Sciatic nerve (tissue), 2 donors: ENCODE results near the gene LAMTOR4. TPM values are rescaled to one million over a fixed set of nuclear protein-coding genes. Genes with fewer than 3 reads are reported as not detected.
A peak's percentile ranks its signal among the peaks of the same experiment; 100 is the strongest.
"Not testable (repeated sequence)": the region's sequence is repeated elsewhere in the genome, so short reads cannot be mapped to it uniquely, and the experiment has no call there.

Source experiments
- ATAC-seq: fragments of 200-7000 bp; cut with Tn5 transposase; one replicate; pipeline ENCODE4 v1.9.1; 2020; ENCODE audit warnings: mild to moderate bottlenecking, moderate library complexity
- DNase-seq: peaks from one replicate; pipeline ENCODE4 v3.0.0-alpha.2; 2020; ENCODE audit warnings: low spot score
- intact Hi-C: fragments of 100-400 bp; cut with DNase I; formaldehyde crosslinking; loops from one replicate; pipeline ENCODE4 v1.14.2; 2022
- microRNA-seq: library from miRNA; unstranded; fragments of <30 nt; microRNA quantifications from one replicate; pipeline ENCODE4 v1.2.0, GENCODE V29; 2020
- total RNA-seq: library from RNA; stranded (reverse); fragmentation: NEBNext Ultra II Directional; extraction: Animal tissue kit (Norgen Biotek cat#: 25700); gene quantifications from one replicate; pipeline ENCODE4 v1.2.1, GENCODE V29; 2021
- donor health status: DM: no; HTN: no; CAD: no.
- donor health status: DM: no; HTN: no; CAD: no.

The LAMTOR4 gene
- total RNA-seq, 1 donor from 2014 or later, result 114 TPM

DNA sequence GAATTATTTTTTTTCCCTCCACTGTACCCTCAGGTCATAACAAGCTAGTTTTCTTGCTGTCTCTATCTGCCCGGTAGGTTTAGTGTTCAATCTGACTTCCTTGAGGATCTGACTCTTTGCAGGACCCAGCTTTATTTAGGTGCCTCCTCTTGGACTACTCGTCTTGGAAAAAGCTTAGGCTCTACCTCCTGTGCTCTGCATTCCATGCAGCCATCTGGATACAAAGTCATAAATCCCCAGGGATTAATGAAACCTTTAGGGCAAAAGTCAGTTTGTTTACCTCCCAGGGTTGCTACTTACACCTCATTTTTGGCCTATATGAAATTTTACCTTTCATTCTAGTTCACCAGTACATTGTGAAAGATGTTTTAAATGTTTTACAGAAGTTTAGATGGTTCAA is 37.0 kb downstream of the LAMTOR4 start:
- intact Hi-C loops, result no loop called here
- no peak for DNase-seq
- ATAC-seq, result no peak

DNA sequence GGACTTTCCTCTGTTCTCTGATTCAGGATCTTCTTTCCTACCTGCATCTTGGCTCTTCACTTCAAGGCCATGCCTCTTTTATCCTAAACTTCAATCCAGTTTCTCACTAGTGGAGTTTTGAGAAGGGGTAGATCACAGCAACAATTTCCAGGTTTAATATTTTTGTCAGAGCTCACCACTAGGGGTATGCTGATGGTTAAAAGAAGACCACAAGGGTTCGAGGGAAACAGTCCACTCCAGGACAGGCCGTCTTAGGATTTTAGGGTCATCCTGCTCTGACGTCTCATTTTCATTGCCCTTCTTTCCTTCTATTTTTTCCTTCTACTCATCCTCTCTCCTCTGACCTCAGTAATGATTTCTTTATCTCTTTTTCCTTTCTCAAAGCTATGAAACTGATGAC is 40.3 kb downstream of the LAMTOR4 start:
- ATAC-seq (no peak), DNase-seq (no peak)
- intact Hi-C loops, result no loop called here

DNA sequence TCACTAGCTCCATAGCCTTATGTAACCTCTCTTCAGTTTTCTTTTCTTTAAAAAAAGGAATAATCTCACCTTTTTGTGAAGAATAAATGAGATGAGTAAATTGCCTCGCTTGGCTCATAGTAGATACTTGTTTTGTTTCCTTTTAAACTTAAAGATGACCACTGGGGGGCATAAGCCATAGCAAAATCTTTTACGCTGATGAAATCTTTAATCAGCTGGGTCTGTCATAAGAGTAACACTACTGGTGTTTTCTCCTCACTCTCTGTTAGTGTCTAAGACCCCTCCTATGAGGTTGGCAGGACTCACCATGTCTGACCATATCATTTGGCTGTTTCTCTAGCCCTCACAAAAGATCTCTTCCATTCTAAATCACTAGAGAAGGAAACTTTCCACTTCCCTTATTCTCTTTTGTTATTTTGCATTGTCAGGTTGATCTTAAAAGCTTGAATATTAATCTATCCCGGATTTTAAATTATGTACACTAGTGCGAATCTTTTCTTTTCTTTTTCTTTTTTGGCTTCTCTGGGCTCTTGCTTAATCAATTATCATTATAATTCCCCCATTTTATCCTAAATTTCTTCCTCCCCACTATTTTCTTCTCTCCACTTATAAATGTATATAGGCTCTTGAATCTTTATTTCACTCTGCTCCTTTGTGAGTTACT is 41.5 kb downstream of the LAMTOR4 start:
- ATAC-seq (peak; percentile 48), DNase-seq (no peak)
- intact Hi-C loops, result no loop called here

DNA sequence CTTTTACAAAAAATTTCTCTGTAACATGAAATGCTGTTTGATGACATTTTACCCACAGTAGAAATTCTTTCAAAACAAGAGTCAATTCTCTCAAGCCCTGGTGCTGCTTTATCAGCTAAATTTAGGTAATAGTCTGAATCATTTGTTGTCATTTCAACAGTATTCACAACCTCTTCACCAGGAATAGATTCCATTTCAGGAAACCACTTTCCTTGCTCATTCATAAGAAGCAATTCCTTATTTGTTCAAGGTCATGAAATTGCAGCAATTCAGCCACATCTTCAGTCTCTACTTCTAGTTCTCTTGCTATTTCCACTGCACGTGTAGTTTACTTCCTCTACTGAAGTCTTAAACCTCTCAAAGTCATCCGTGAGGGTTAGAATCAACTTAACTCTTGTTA is 43.1 kb downstream of the LAMTOR4 start:
- intact Hi-C loops, result no loop called here
- no peak for DNase-seq
- no peak for ATAC-seq

DNA sequence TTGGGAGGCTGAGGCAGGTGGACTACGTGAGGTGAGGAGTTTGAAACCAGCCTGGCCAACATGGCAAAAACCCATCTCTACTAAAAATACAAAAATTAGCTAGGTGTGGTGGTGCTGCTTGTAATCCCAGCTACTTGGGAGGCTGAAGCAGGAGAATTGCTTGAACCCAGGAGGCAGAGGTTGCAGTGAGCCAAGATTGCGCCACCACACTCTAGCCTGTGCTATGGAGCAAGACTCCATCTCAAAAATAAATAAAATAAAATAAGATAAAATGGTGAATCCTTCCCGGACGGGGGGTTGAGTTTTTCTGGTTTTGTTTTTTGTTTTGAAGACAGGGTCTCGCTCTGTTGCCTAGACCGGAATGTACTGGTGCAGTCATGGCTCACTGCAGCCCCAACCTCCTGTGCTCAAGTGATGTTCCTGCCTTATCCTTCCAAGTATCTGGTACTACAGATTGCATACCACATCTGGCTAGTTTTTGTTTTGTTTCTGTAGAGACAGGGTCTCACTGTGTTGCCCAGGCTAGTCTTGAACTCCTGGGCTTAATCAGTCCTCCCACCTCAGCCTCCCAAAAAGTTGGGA is 43.7 kb downstream of the LAMTOR4 start:
- intact Hi-C loops, ATAC-seq, DNase-seq: not testable (repeated sequence)

DNA sequence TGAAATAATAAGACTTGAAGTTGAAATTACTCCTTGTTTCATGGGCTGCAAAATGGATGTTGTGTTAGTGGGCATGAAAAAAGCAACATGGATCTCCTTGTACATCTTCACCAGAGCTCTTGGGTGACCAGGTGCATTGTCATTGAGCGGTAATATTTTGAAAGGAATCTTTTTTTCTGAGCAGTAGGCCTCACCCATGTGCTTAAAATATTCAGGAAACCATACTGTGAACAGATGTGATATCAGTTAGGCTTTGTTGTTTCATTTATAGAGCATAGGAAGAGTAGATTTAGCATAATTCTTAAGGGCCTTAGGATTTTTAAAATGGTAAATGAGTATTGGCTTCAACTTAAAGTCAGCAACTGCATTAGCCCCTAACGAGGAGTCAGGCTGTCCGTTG is 44.3 kb downstream of the LAMTOR4 start:
- DNase-seq (no peak), ATAC-seq (no peak)
- intact Hi-C loops, result no loop called here

DNA sequence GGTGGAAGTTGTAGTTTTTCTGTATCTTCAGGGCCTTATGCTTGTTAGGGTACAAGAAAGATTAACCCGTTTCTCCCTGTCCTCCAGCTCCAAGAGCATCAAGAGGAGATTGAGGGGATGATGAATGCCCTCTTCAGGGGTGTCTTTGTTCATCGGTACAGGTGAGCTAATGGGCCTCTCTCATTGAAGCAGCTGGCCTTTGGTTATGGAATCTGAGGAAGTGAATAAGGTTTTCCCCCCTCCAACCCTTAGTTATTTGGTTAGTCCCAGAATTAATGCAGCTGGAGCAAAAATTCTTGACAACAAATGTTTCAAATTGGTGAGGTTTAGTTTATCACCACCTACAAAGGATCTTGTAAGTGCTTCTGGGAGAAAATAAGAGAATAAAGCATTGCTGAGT is 46.5 kb downstream of the LAMTOR4 start:
- ATAC-seq (no peak), DNase-seq (no peak)
- intact Hi-C loops, result no loop called here

DNA sequence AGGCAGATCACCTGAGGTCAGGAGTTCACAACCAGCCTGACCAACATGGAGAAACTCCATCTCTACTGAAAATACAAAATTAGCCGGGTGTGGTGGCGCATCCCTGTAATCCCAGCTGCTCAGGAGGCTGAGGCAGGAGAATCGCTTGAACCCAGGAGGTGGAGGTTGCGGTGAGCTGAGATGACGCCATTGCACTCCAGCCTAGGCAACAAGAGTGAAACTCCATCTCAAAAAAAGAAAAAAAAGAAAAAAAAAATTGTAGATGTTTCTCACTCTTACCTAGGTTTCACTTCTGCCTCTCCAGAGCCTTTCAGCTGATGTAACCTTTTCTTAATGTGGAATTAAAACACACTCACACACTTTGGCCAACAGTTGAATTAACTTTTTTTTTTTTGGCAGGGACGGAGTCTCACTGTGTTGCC is 47.2 kb downstream of the LAMTOR4 start:
- intact Hi-C loops, ATAC-seq, DNase-seq: not testable (repeated sequence)

DNA sequence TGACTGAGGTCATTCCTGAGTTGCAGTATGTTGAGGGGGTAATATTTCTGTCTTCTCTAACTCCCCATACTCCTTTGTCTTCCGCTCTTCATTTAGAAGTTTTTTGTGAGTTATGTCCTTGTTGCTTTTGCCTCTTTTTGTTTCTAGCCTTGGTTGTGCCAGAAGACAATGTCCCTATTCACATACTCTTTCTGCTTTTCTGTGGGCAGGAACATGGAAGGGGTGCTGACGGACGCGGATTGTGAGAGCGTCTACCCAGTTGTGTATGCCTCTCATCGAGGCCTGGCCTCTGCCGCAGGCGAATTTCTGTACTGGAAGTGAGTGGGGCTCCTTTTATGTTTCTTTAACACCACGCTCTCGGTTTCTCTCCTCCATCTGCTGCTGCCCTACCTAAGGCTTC is 49.5 kb downstream of the LAMTOR4 start:
- ATAC-seq, result peak; percentile 16
- no peak for DNase-seq
- intact Hi-C loops, result no loop called here

DNA sequence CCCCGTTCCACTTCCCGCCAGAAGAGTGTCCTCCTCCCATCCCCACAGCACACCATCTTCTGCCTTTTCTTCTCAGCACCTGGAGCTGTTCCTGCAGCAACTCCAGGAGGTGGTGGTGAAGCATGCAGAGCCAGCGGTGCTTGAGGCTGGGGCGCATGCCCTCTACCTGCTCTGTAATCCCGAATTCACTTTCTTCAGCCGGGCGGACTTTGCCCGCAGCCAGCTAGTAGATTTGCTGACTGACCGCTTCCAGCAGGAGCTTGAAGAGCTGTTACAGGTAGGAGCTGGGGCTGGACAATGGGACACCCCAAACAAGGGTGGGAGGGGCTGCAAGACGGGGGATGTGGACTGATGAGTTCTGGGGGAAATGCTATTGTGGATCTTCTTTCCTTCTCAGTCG is 52.0 kb downstream of the LAMTOR4 start:
- ATAC-seq (no peak), DNase-seq (no peak)
- intact Hi-C loops, result loop anchor here (10.0 kb wide), 1 partner anchor 66 kb away; no protein-coding TSS in a partner anchor

Small RNAs within 50 kb of the gene (microRNA-seq; reads per million reads assigned to microRNA genes)
- not detected for gene MIR4658

Other genes starting within 250 kb of the LAMTOR4 start
- gene TRIM4, start 229.4 kb upstream of the LAMTOR4 start, total RNA-seq, result 32.1 TPM
- 31.7 TPM for gene GJC3, start 219.3 kb upstream of the LAMTOR4 start, total RNA-seq
- gene AZGP1, start 172.9 kb upstream of the LAMTOR4 start, total RNA-seq, result 120 TPM
- gene ZKSCAN1, start 133.3 kb upstream of the LAMTOR4 start, total RNA-seq, result 96.9 TPM
- gene ZSCAN21, start 99.1 kb upstream of the LAMTOR4 start, total RNA-seq, result 13.0 TPM
- gene ZNF3, start 67.2 kb upstream of the LAMTOR4 start, total RNA-seq, result 25.3 TPM
- 76.2 TPM for gene COPS6, start 59.9 kb upstream of the LAMTOR4 start, total RNA-seq
- 42.4 TPM for gene MCM7, start 47.5 kb upstream of the LAMTOR4 start, total RNA-seq
- gene AP4M1, start 47.3 kb upstream of the LAMTOR4 start, total RNA-seq, result 19.5 TPM
- gene TAF6, start 29.6 kb upstream of the LAMTOR4 start, total RNA-seq, result 30.6 TPM
- 21.1 TPM for gene CNPY4, start 29.3 kb upstream of the LAMTOR4 start, total RNA-seq
- 2.5 TPM for gene MBLAC1, start 22.0 kb upstream of the LAMTOR4 start, total RNA-seq
- gene TRAPPC14, start 9.8 kb downstream of the LAMTOR4 start, total RNA-seq, result 15.4 TPM
- 10.8 TPM for gene GAL3ST4, start 19.7 kb downstream of the LAMTOR4 start, total RNA-seq
- 2.7 TPM for gene GPC2, start 28.5 kb downstream of the LAMTOR4 start, total RNA-seq
- 11.0 TPM for gene STAG3, start 29.0 kb downstream of the LAMTOR4 start, total RNA-seq
- 1.2 TPM for gene PVRIG, start 71.0 kb downstream of the LAMTOR4 start, total RNA-seq
- gene SPDYE3, start 158.8 kb downstream of the LAMTOR4 start, total RNA-seq, result not detected
- gene PILRB, start 209.2 kb downstream of the LAMTOR4 start, total RNA-seq, result 46.3 TPM
- gene PILRA, start 224.6 kb downstream of the LAMTOR4 start, total RNA-seq, result 14.6 TPM